HEK293T (cell line): ENCODE measurements around the gene CSF1R.

Experiments used
- CTCF ChIA-PET: fragments of 350-600 bp; formaldehyde crosslinking; extraction: SDS; loops from one replicate; lab custom pipeline; 2021; ENCODE audit warnings: antibody characterized with exemption, inconsistent platforms; lab: Yijun Ruan, JAX
- POLR2A ChIA-PET: fragments of 350-600 bp; formaldehyde crosslinking; extraction: SDS; loops from one replicate; lab custom pipeline; 2020; ENCODE audit warnings: antibody characterized with exemption, inconsistent platforms; lab: Yijun Ruan, JAX
- DNase-seq: peaks from one replicate; pipeline ENCODE4 v3.0.0; 2012; ENCODE audit warnings: mixed read lengths; ENCODE audit errors: extremely low spot score
- ARNT ChIP-seq: fragments of 450-650 bp; IDR thresholded peaks from 2 replicates; pipeline ENCODE4 v1.6.1; 2017; ENCODE audit warnings: mild to moderate bottlenecking
- BHLHE40 ChIP-seq: fragments of 450-650 bp; IDR thresholded peaks from 2 replicates; pipeline ENCODE4 v1.6.1; 2016; ENCODE audit warnings: mild to moderate bottlenecking, moderate library complexity, borderline replicate concordance
- CTBP1 ChIP-seq: fragments of 450-650 bp; IDR thresholded peaks from 2 replicates; pipeline ENCODE4 v1.6.1; 2016; ENCODE audit warnings: borderline replicate concordance
- ELF4 ChIP-seq: fragments of 450-650 bp; IDR thresholded peaks from 2 replicates; pipeline ENCODE4 v1.6.1; 2017; ENCODE audit warnings: antibody characterized with exemption
- FOXA1 ChIP-seq: fragments of 450-650 bp; IDR thresholded peaks from 2 replicates; pipeline ENCODE4 v1.6.1; 2016; ENCODE audit warnings: mild to moderate bottlenecking
- FOXK2 ChIP-seq: fragments of 450-650 bp; IDR thresholded peaks from 2 replicates; pipeline ENCODE4 v1.6.1; 2016; ENCODE audit warnings: mild to moderate bottlenecking
- FOXM1 ChIP-seq: fragments of 450-650 bp; IDR thresholded peaks from 2 replicates; pipeline ENCODE4 v1.6.1; 2017; ENCODE audit warnings: mild to moderate bottlenecking, borderline replicate concordance
- HDGF ChIP-seq: fragments of 450-650 bp; IDR thresholded peaks from 2 replicates; pipeline ENCODE4 v1.6.1; 2017; ENCODE audit warnings: antibody characterized with exemption, borderline replicate concordance
- L3MBTL2 ChIP-seq: fragments of 450-650 bp; conservative IDR thresholded peaks from 2 replicates; pipeline ENCODE4 v1.6.1; 2016; ENCODE audit warnings: mild to moderate bottlenecking
- LEF1 ChIP-seq: fragments of 450-650 bp; IDR thresholded peaks from 2 replicates; pipeline ENCODE4 v1.6.1; 2017; ENCODE audit warnings: mild to moderate bottlenecking, borderline replicate concordance
- NFRKB ChIP-seq: fragments of 450-650 bp; IDR thresholded peaks from 2 replicates; pipeline ENCODE4 v1.6.1; 2016; ENCODE audit warnings: mild to moderate bottlenecking, moderate library complexity
- SP1 ChIP-seq: fragments of 450-650 bp; IDR thresholded peaks from 2 replicates; pipeline ENCODE4 v1.6.1; 2017
- SUZ12 ChIP-seq: fragments of 450-650 bp; IDR thresholded peaks from 2 replicates; pipeline ENCODE4 v1.6.1; 2016; ENCODE audit warnings: mild to moderate bottlenecking
- TARDBP ChIP-seq: fragments of 450-650 bp; IDR thresholded peaks from 2 replicates; pipeline ENCODE4 v1.6.1; 2016
- ZNF384 ChIP-seq: fragments of 450-650 bp; IDR thresholded peaks from 2 replicates; pipeline ENCODE4 v1.6.1; 2016
- TF ChIP-seq, protein P1 (sequence below): fragments of 450-650 bp; IDR thresholded peaks from 2 replicates; pipeline ENCODE4 v1.6.1; 2016

CSF1R gene

GRCh38 chr5:150082374-150082773 is 4.0 kb downstream of the CSF1R start:
- TF ChIP-seq FOXA1 (no peak), NFRKB (no peak), ELF4 (no peak), ZNF384 (no peak), CTBP1 (no peak), SUZ12 (no peak), ARNT (no peak), L3MBTL2 (no peak), HDGF (no peak), FOXK2 (no peak), FOXM1 (no peak), TARDBP (no peak), BHLHE40 (no peak), SP1 (no peak), LEF1 (no peak)
- TF ChIP-seq, protein P1, sequence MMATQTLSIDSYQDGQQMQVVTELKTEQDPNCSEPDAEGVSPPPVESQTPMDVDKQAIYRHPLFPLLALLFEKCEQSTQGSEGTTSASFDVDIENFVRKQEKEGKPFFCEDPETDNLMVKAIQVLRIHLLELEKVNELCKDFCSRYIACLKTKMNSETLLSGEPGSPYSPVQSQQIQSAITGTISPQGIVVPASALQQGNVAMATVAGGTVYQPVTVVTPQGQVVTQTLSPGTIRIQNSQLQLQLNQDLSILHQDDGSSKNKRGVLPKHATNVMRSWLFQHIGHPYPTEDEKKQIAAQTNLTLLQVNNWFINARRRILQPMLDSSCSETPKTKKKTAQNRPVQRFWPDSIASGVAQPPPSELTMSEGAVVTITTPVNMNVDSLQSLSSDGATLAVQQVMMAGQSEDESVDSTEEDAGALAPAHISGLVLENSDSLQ, result no peak
- ChIA-PET CTCF (interaction anchor here (0.7 to 0.8 kb wide), 2 partner anchors 16 to 1587 kb away, joined by 3 read pairs; no protein-coding TSS in a partner anchor), POLR2A (no interaction called here)
- no peak for DNase-seq

- POLR2A ChIA-PET, result no interaction called here
Observed at GRCh38 chr5:150081541-150082283, 4.6 kb downstream of the CSF1R start.

DNA sequence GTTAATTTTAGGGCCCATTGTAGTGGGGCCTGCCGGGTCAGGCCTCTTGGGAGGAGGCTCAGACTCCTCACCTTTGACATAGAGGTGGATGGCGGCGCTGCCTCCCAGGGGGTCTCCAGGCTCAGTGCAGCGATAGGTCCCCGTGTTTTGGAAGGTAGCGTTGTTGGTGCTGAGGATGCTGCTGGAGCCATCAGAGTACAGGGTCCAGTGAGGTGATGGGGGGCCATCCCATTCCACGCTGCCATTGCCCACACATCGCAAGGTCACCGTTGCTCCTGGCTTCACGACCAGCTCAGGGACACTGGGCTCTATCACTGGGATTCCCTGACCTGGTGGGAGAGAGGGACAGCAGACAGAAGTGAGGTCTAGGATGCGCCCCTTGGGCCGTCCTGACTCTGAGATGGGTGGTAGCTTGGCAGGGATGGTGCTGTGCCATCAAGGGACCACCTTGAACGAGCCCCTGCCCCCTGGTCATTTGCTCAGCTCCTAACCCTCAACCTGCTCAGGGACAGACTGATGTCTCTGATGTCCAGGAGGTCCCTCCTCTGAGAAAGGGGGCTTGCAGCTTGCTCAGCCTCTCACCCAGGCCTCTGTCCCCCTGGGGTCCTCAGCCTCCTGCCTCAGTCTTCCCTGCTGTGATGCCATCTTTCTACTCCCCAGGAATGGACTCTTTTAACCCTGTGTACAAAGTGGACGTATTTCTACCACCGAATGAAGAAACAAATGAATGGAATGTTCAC is 5.5 kb downstream of the CSF1R start:
- DNase-seq, result no peak
- ChIA-PET CTCF (no interaction called here), POLR2A (no interaction called here)
- no peak for TF ChIP-seq HDGF
- no peak for TF ChIP-seq ZNF384
- TF ChIP-seq TARDBP, result no peak
- no peak for TF ChIP-seq SUZ12
- TF ChIP-seq ELF4, result no peak
- TF ChIP-seq FOXA1, result no peak
- TF ChIP-seq ARNT, result no peak
- no peak for TF ChIP-seq SP1
- no peak for TF ChIP-seq CTBP1
- TF ChIP-seq BHLHE40, result no peak
- no peak for TF ChIP-seq LEF1
- TF ChIP-seq, protein P1, result no peak
- TF ChIP-seq L3MBTL2, result no peak
- TF ChIP-seq FOXK2, result no peak
- no peak for TF ChIP-seq FOXM1
- no peak for TF ChIP-seq NFRKB

More at GRCh38 chr5:150081541-150082283, 4.6 kb downstream of the CSF1R start:
- CTCF ChIA-PET, result interaction anchor here (0.7 to 0.8 kb wide), 2 partner anchors 15 to 1586 kb away, joined by 3 read pairs; no protein-coding TSS in a partner anchor
- TF ChIP-seq FOXA1 (no peak), FOXK2 (no peak), CTBP1 (no peak), LEF1 (no peak), ZNF384 (no peak), NFRKB (no peak), SP1 (no peak), TARDBP (no peak), ELF4 (no peak), FOXM1 (no peak), SUZ12 (no peak), HDGF (no peak), BHLHE40 (no peak)
- TF ChIP-seq, protein P1, result no peak
- no peak for DNase-seq

GRCh38 chr5:150079909-150080461 is 6.4 kb downstream of the CSF1R start:
- no peak for DNase-seq
- ChIA-PET CTCF (no interaction called here), POLR2A (no interaction called here)
- TF ChIP-seq L3MBTL2, result no peak
- TF ChIP-seq TARDBP, result no peak
- no peak for TF ChIP-seq NFRKB
- TF ChIP-seq, protein P1, result no peak
- TF ChIP-seq ELF4, result no peak
- TF ChIP-seq FOXA1, result no peak
- TF ChIP-seq CTBP1, result no peak
- TF ChIP-seq HDGF, result no peak
- no peak for TF ChIP-seq SUZ12
- no peak for TF ChIP-seq FOXM1
- no peak for TF ChIP-seq LEF1
- no peak for TF ChIP-seq BHLHE40
- TF ChIP-seq ARNT, result no peak
- no peak for TF ChIP-seq SP1
- no peak for TF ChIP-seq ZNF384
- no peak for TF ChIP-seq FOXK2
